Natural killer cell (primary cell): Measurements from ENCODE around the gene TMEM178A. TPM values are rescaled to one million over a fixed set of nuclear protein-coding genes. Genes with fewer than 3 reads are reported as not detected.

Experiments
- ATAC-seq, 3 donors: fragments of 150-1000 bp in 2 of 3; fragments of 200-7000 bp in 1 of 3; cut with Tn5 transposase; 1 replicate in 1 of 3; 2 replicates in 2 of 3; pipeline ENCODE4 v1.10.0; 2021; ENCODE audit warnings: mild to moderate bottlenecking in 2 of 3, moderate library complexity in 2 of 3
- DNase-seq, 2 donors: peaks; one replicate each; pipeline versions ENCODE4 v3.0.0 to v3.0.0-alpha.2; 2013 to 2021; ENCODE audit warnings: mixed read lengths in 1 of 2
- H3K27ac ChIP-seq: one replicate; pipeline ENCODE4 v1.5.1; 2013; ENCODE audit warnings: mild to moderate bottlenecking, low read length
- H3K27me3 ChIP-seq: one replicate; pipeline ENCODE4 v1.6.1; 2013; ENCODE audit warnings: low read length; ENCODE audit not compliant: control insufficient read depth, insufficient read depth
- H3K36me3 ChIP-seq: one replicate; pipeline ENCODE4 v1.6.1; 2013; ENCODE audit warnings: low read length; ENCODE audit not compliant: control insufficient read depth, insufficient read depth
- H3K4me1 ChIP-seq: one replicate; pipeline ENCODE4 v1.6.1; 2013; ENCODE audit warnings: low read length; ENCODE audit not compliant: control insufficient read depth, insufficient read depth
- H3K4me3 ChIP-seq: one replicate; pipeline ENCODE4 v1.5.1; 2013; ENCODE audit warnings: low read length
- H3K9me3 ChIP-seq: one replicate; pipeline ENCODE4 v1.6.1; 2013; ENCODE audit warnings: low read length; ENCODE audit not compliant: control insufficient read depth, insufficient read depth
- H3K27ac Mint-ChIP-seq, 2 donors: one replicate each; pipeline ENCODE4 v1.8.0; 2022; ENCODE audit warnings: mild to moderate bottlenecking in 2 of 2, mixed read lengths in 2 of 2, moderate library complexity in 1 of 2
- H3K27me3 Mint-ChIP-seq, 2 donors: one replicate each; pipeline ENCODE4 v1.8.0; 2022; ENCODE audit warnings: low read depth in 2 of 2, mixed read lengths in 2 of 2
- H3K36me3 Mint-ChIP-seq: one replicate; pipeline ENCODE4 v1.8.0; 2022; ENCODE audit warnings: mixed read lengths
- H3K4me1 Mint-ChIP-seq, 2 donors: one replicate each; pipeline ENCODE4 v1.8.0; 2022; ENCODE audit warnings: mixed read lengths in 2 of 2
- H3K4me3 Mint-ChIP-seq: one replicate; pipeline ENCODE4 v1.8.0; 2022; ENCODE audit warnings: mild to moderate bottlenecking, moderate library complexity, mixed read lengths
- H3K9me3 Mint-ChIP-seq, 2 donors: one replicate each; pipeline ENCODE4 v1.8.0; 2022; ENCODE audit warnings: mixed read lengths in 2 of 2
- CTCF ChIP-seq: fragments of 200-600 bp; IDR thresholded peaks from one replicate; pipeline ENCODE4 v1.8.0; 2022; ENCODE audit warnings: antibody characterized with exemption
- WGBS: methylation state at CpG from one replicate; pipeline ENCODE4 v1.1.7; 2013; ENCODE audit warnings: missing lambda C conversion rate; ENCODE audit not compliant: insufficient coverage; 5-methylcytosine and 5-hydroxymethylcytosine counted together
- intact Hi-C: fragments of 100-400 bp; cut with micrococcal nuclease; formaldehyde crosslinking; loops from one replicate; pipeline ENCODE4 v1.14.2; 2022
- total RNA-seq, 4 donors: library from RNA; stranded (reverse); fragments of 120-200 nt in 1 of 4; gene quantifications; one replicate each; pipeline versions ENCODE4 v1.2.3 to v1.2.4, GENCODE V29; 2013 to 2022

TMEM178A gene
- total RNA-seq, 3 donors from 2014 or later (not counting 1 experiment from before 2014, with no cell fraction given), result 0.21 TPM; not detected in 2

GRCh38 chr2:39621596-39621995 lies 44.1 kb upstream of the TMEM178A start:
- no peaks in the 10 kb centered on the region for H3K36me3 ChIP-seq
- no peak for TF ChIP-seq CTCF
- H3K27me3 ChIP-seq, result no peaks in the 10 kb centered on the region
- Mint-ChIP-seq H3K27ac (no peak overlapping the region), H3K27me3 (peaks cover 6 to 7% of the 10 kb centered on the region in 2 donors), H3K9me3 (no peaks in the 10 kb centered on the region), H3K4me3 (no peak overlapping the region), H3K36me3 (no peaks in the 10 kb centered on the region), H3K4me1 (peaks cover 6 to 8% of the 10 kb centered on the region in 2 donors)
- no peak overlapping the region for H3K27ac ChIP-seq
- no peaks in the 10 kb centered on the region for H3K9me3 ChIP-seq
- WGBS, result no CpG with 5 or more reads among the region's 2 CpGs
- H3K4me1 ChIP-seq, result no peaks in the 10 kb centered on the region
- no peak for ATAC-seq
- DNase-seq, result no peak
- H3K4me3 ChIP-seq, result no peak overlapping the region
- intact Hi-C loops, result no loop called here

- DNase-seq (no peak), ATAC-seq (no peak)
- no peak for TF ChIP-seq CTCF
- Mint-ChIP-seq H3K4me1 (peaks cover 6 to 8% of the 10 kb centered on the region in 2 donors), H3K4me3 (no peak overlapping the region), H3K27ac (no peak overlapping the region), H3K27me3 (peaks cover 0 to 6% of the 10 kb centered on the region in 2 donors), H3K9me3 (no peaks in the 10 kb centered on the region), H3K36me3 (no peaks in the 10 kb centered on the region)
- no CpG with 5 or more reads among the region's 2 CpGs for WGBS
- Histone ChIP-seq H3K9me3 (no peaks in the 10 kb centered on the region), H3K27me3 (no peaks in the 10 kb centered on the region), H3K4me1 (no peaks in the 10 kb centered on the region), H3K36me3 (no peaks in the 10 kb centered on the region), H3K4me3 (no peak overlapping the region), H3K27ac (no peak overlapping the region)
- intact Hi-C loops, result no loop called here
Measured at GRCh38 chr2:39622860-39623259, 42.9 kb upstream of the TMEM178A start.

- no peak overlapping the region for H3K27ac ChIP-seq
- no peaks in the 10 kb centered on the region for H3K9me3 ChIP-seq
- peaks cover 6 to 8% of the 10 kb centered on the region in 2 donors for H3K4me1 Mint-ChIP-seq
- H3K4me1 ChIP-seq, result no peaks in the 10 kb centered on the region
- no peaks in the 10 kb centered on the region for H3K9me3 Mint-ChIP-seq
- no peak for DNase-seq
- H3K27me3 Mint-ChIP-seq, result peaks cover 0 to 6% of the 10 kb centered on the region in 2 donors
- no peak overlapping the region for H3K27ac Mint-ChIP-seq
- H3K4me3 ChIP-seq, result no peak overlapping the region
- no peaks in the 10 kb centered on the region for H3K27me3 ChIP-seq
- H3K36me3 Mint-ChIP-seq, result no peaks in the 10 kb centered on the region
- intact Hi-C loops, result no loop called here
- ATAC-seq, result no peak
- TF ChIP-seq CTCF, result no peak
- WGBS, result 87% methylated on average over 5 of the region's 5 CpGs
- no peaks in the 10 kb centered on the region for H3K36me3 ChIP-seq
- no peak overlapping the region for H3K4me3 Mint-ChIP-seq
Measured at GRCh38 chr2:39623917-39624316, 41.8 kb upstream of the TMEM178A start.

- no peak for ATAC-seq
- DNase-seq, result no peak
- WGBS, result 53% methylated on average over 8 of the region's 9 CpGs
- Histone ChIP-seq H3K36me3 (no peaks in the 10 kb centered on the region), H3K4me3 (no peak overlapping the region), H3K9me3 (no peaks in the 10 kb centered on the region), H3K27me3 (no peaks in the 10 kb centered on the region), H3K4me1 (no peaks in the 10 kb centered on the region), H3K27ac (no peak overlapping the region)
- Mint-ChIP-seq H3K4me3 (no peak overlapping the region), H3K27ac (no peak overlapping the region), H3K9me3 (no peaks in the 10 kb centered on the region), H3K27me3 (peaks cover 0 to 3% of the 10 kb centered on the region in 2 donors), H3K4me1 (peaks cover 1 to 2% of the 10 kb centered on the region in 2 donors), H3K36me3 (no peaks in the 10 kb centered on the region)
- no peak for TF ChIP-seq CTCF
- intact Hi-C loops, result no loop called here
Measured at GRCh38 chr2:39625193-39625926, 40.4 kb upstream of the TMEM178A start.
